ENCODE measurements around the gene ACTR6.

The ACTR6 gene

GRCh38 chr12:100189636-100190394 is 10.8 kb upstream of the ACTR6 start:
- no peak for TF ChIP-seq CTCF (IDR thresholded peaks at IDR 0.05; ENCODE audit: insufficient read depth, low read depth, low read length, missing control alignments)
- no peak for DNase-seq (ENCODE audit: low read depth)
- no peak overlapping the region for H3K4me3 ChIP-seq (ENCODE audit: low read length)

- TF ChIP-seq CTCF (IDR thresholded peaks at IDR 0.05; ENCODE audit: insufficient read depth, low read depth, low read length, missing control alignments), result no peak
- DNase-seq (ENCODE audit: low read depth), result no peak
- H3K4me3 ChIP-seq (ENCODE audit: low read length), result no peak overlapping the region
Observed at GRCh38 chr12:100193085-100193484, 7.5 kb upstream of the ACTR6 start.

GRCh38 chr12:100197486-100197885 is 3.1 kb upstream of the ACTR6 start:
- DNase-seq (ENCODE audit: low read depth), result peak; percentile 92
- no peak for TF ChIP-seq CTCF (IDR thresholded peaks at IDR 0.05; ENCODE audit: insufficient read depth, low read depth, low read length, missing control alignments)
- no peak overlapping the region for H3K4me3 ChIP-seq (ENCODE audit: low read length)

GRCh38 chr12:100199023-100199346 is 1.6 kb upstream of the ACTR6 start:
- H3K4me3 ChIP-seq (ENCODE audit: low read length), result peak overlapping the region; percentile 67
- no peak for TF ChIP-seq CTCF (IDR thresholded peaks at IDR 0.05; ENCODE audit: insufficient read depth, low read depth, low read length, missing control alignments)
- no peak for DNase-seq (ENCODE audit: low read depth)

- peak; percentile 52 for DNase-seq (ENCODE audit: low read depth)
Observed at GRCh38 chr12:100199347-100200149, 1.1 kb upstream of the ACTR6 start.

GRCh38 chr12:100201604-100202423 is 1.2 kb downstream of the ACTR6 start:
- no peak for TF ChIP-seq CTCF (IDR thresholded peaks at IDR 0.05; ENCODE audit: insufficient read depth, low read depth, low read length, missing control alignments)
- DNase-seq (ENCODE audit: low read depth), result no peak
- H3K4me3 ChIP-seq (ENCODE audit: low read length), result peak overlapping the region; percentile 67

More at GRCh38 chr12:100199347-100200149, 1.1 kb upstream of the ACTR6 start:
- TF ChIP-seq CTCF (IDR thresholded peaks at IDR 0.05; ENCODE audit: insufficient read depth, low read depth, low read length, missing control alignments), result no peak
- H3K4me3 ChIP-seq (ENCODE audit: low read length), result peak overlapping the region; percentile 67
